WI38 (cell line): Measurements from ENCODE around the gene LCE3B.

Experiments used
- H3K4me3 ChIP-seq: 2 replicates; pipeline ENCODE4 v1.5.1; 2011; ENCODE audit warnings: low read depth, mild to moderate bottlenecking, control low read depth, low read length
- TF ChIP-seq, protein P1 (sequence below): IDR thresholded peaks from 2 replicates; pipeline ENCODE4 v1.5.1; 2012; ENCODE audit warnings: low read depth, mild to moderate bottlenecking, control low read depth, low read length

LCE3B gene

DNA sequence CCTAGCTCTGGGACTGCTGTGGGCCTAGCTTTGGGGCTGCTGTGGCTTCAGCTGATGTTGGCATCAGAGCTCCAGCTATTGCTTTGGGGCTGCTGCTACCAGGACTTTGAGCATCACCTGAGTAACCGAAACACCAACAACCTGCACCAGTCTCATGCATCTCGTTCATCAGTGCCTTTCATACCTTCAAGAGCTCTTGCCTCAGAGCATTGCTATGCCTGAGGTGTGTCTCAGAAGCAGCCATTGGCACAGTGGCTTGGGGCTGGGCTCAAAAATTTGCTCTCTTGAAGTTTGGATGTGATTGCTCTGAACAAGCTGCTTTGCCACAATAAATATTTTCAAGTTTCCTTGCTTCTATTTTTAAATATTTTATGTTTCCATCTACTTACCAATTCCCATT is 42.8 kb downstream of the LCE3B start:
- H3K4me3 ChIP-seq = no peak overlapping the region
- TF ChIP-seq, protein P1, sequence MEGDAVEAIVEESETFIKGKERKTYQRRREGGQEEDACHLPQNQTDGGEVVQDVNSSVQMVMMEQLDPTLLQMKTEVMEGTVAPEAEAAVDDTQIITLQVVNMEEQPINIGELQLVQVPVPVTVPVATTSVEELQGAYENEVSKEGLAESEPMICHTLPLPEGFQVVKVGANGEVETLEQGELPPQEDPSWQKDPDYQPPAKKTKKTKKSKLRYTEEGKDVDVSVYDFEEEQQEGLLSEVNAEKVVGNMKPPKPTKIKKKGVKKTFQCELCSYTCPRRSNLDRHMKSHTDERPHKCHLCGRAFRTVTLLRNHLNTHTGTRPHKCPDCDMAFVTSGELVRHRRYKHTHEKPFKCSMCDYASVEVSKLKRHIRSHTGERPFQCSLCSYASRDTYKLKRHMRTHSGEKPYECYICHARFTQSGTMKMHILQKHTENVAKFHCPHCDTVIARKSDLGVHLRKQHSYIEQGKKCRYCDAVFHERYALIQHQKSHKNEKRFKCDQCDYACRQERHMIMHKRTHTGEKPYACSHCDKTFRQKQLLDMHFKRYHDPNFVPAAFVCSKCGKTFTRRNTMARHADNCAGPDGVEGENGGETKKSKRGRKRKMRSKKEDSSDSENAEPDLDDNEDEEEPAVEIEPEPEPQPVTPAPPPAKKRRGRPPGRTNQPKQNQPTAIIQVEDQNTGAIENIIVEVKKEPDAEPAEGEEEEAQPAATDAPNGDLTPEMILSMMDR = no peak

DNA sequence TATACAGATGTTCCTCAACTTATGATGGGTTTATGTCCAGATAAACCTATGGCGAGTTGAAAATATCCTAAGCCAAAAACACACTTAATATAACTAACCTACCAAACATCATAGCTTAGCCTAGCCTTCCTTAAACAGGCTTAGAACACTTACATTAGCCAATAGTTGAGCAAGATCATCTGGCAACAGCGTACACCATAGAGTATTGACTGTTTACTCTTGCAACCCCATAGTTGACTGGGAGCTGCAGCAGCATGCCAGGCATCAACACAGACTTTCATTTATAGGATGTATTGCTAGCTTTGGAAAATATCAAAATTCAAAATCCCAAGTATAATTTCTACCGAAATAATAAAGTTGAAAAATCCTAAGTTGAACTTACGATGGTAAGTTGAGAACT is 44.1 kb downstream of the LCE3B start:
- no peak overlapping the region for H3K4me3 ChIP-seq
- TF ChIP-seq, protein P1 = no peak

DNA sequence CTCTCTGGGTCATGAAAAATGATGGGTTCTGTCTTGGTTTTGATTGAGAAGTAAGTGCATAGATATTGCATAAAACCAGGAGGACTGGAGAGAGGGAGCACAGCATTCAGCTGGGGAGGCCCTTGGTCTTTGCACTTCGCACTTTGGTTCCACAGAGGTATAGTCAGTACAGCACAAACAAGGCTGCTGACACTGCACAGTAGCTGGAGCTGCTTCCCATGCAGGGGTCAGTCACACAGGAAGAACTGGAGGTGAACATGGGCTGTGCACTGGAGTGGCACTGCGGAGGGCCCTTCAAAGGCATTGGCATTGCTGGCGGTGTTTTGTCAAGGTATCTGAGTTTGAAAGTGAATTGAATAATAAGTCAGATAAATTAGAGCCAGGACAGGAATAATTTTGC is 45.0 kb downstream of the LCE3B start:
- TF ChIP-seq, protein P1 = no peak
- no peak overlapping the region for H3K4me3 ChIP-seq

DNA sequence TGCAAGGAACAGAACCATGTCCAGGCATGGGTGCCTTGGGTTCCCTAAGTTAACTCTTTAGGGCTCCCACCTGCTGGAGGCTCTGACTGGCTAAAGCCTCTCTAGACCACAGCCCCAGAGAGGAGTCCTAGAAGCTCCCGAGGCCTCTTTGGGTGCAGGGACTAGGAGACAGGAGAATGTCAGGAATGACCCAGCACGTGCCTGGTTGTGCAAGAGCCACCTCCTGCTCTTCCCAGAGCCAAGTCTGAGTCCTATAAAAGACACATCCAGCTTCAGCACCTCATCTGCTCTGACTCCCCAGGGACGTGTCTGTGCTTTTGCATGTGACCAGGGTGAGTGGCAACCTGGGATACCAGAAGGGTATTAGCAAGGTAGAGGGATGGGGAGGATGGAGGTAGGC is 49.5 kb downstream of the LCE3B start, which contains the start of gene LCE2D:
TSS of gene LCE2D (plus strand) at position 283 of the 400 bp plus-strand sequence. CDS start 726 bp downstream, outside the sequence.
- H3K4me3 ChIP-seq = no peak within 1 kb of the TSS
- TF ChIP-seq, protein P1 = no peak
